NCI-H774 (cell line): ENCODE data around the gene MCC.

Experiments
- DNase-seq: peaks from one replicate; lab custom pipeline; 2025; lab: John Stamatoyannopoulos, UW

MCC gene

DNA sequence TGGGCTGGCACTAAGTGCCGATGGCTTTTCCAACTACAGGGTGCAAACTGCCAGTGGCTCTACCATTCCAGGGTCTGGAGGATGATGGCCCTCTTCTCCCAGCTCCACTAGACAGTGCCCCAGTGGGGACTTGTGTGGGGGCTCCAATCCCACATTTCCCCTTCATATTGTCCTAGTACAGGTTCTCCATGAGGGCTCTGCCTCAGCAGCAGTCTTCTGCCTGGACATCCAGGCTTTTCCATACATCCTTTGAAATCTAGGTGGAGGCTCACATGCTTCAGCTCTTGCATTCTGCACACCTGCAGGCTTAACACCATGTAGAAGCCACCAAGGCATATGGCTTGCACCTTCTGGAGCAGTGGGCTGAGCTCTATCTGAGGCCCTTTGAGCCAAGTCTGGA lies 123.8 kb downstream of the MCC start:
- DNase-seq, result no peak

DNA sequence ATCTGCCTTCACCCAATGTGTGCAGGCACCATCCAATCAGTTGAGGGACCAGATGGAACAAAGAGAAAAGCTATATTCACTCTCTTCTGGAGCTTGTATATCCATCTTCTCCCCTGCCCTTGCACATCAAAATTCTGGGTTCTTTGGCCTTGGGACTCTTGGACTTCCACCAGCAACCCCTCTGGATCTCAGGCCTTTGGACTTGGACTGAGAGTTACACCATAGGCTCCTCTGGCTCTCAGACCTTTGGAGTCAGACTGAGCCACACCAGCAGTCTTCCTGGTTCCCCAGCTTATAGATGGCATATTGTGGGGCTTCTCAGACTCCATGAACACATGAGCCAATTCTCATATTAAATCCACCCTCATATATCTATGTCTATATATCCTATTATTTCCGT lies 126.6 kb downstream of the MCC start:
- DNase-seq, result no peak

DNA sequence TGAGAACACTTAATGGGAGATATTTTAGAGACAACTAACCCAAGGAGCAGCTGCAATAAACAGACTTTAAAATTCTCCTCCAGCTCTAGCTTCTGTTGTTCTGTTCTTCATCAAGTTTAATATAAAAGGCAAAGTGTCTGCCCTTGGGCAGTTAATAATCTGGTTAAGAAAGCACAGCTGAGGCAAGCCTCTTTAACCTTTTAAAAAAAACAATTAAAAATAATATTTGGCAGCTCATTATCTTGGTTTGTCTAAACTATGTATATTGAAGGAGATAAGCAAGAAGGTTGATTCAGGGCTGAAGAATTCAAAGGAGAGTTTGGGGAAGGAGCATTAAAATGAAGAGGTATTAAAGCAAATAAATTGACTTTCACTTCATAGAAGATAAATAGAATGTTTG lies 128.8 kb downstream of the MCC start:
- DNase-seq, result no peak

DNA sequence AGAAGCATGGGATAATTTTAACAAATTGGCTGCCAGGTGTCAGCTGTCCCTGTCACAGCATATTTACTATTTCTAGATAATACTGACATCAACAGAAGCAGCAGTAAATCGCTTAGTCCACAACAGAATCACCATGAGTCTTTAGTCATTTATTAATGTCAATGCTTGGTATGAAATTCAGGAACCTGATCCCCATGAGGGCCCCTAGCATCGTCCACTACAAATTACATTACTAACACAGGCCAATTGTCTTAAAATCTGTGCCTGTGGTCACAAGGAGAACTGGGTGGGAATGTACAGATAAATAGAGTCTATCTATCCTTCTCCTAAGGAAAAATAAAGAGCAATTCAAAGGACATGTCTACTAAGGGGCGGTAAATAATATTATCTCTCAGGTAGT lies 129.6 kb downstream of the MCC start:
- no peak for DNase-seq

DNA sequence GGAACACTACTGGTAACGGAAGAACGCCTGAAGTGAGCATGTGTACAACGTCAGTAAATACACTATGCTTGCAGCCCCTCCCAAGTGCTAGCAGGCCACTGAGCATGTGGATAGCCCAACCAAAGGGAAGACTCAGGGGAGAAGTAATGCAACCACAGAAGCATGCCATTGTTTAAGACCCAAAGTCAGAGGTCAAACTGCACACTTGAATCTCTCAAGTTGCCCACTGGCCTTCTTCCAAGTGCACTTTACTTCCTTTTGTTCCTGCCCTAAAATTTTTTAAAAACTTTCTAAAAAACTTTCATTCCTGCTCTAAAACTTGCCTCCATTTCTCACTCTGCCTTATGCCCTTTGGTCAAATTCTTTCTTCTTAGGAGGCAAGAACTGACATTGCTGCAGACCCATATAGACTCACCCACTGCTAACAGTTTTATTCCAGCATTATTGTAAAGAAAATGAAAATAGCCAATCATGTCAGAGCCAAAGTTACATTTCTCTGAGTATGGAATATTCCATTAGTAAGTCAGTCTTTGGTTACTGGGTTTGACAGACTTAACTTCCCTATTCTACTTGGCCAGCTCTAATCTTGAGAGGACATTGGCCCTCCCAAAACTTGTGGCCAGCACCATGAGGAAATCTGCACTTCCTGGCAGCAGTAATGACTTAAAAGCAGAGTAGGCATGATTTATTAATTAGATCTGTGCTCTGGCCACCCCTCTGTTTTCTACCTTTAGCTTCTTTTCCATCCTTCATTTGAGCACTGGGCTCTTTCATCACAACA lies 130.4 kb downstream of the MCC start:
- DNase-seq, result no peak

DNA sequence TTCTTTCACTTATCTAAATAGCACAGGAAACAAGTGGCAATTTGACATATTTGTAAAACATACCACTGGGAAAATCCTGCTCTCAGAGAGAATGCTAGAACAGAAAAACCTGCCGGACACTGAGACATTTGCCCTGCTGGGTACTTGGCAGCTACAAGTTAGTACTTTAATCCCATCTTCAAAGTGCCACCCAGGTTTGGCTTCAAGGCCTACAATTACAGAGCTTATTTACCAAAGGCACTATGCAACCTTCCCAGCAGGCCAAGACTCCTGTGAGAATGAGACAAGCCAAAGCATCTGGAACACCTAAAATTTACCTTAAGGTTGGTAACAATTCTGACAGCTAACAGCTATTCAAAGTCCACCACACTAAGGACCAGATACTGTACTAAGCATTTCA lies 131.8 kb downstream of the MCC start:
- DNase-seq, result no peak

DNA sequence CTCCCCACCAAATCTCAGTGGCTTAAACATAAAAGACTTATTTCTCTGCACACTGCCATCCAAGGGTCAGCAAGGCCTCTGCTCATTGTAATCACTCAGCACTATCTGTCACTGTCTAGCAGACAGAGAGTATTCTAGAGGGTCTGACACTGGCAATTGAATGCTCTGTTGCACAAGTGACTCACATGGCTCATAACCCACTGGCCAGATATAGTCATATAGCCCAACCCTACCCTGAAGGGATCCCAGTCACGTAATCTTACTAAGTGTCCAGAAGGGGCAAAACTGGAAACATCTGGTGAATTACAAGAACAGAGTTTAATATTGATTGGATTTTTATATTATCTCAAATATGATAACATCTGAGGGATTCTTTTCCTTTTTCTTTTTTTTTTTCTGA lies 134.2 kb downstream of the MCC start:
- no peak for DNase-seq

DNA sequence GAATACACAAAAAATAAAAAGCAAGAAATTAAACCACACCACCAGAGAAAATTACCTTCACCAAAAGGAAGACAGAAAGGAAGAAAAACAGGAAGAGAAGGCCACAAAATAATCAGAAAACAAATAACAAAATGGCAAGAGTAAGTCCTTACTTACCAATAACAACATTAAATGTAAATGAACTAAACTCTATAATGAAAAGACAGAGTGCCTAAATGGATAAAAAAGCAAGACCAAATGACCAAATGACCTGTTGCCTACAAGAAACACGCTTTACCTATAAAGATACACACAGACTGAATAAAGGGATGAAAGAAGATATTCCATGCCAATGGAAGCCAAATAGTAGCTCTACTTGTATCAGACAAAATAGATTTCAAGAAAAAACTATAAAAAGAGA lies 140.7 kb downstream of the MCC start:
- no peak for DNase-seq

DNA sequence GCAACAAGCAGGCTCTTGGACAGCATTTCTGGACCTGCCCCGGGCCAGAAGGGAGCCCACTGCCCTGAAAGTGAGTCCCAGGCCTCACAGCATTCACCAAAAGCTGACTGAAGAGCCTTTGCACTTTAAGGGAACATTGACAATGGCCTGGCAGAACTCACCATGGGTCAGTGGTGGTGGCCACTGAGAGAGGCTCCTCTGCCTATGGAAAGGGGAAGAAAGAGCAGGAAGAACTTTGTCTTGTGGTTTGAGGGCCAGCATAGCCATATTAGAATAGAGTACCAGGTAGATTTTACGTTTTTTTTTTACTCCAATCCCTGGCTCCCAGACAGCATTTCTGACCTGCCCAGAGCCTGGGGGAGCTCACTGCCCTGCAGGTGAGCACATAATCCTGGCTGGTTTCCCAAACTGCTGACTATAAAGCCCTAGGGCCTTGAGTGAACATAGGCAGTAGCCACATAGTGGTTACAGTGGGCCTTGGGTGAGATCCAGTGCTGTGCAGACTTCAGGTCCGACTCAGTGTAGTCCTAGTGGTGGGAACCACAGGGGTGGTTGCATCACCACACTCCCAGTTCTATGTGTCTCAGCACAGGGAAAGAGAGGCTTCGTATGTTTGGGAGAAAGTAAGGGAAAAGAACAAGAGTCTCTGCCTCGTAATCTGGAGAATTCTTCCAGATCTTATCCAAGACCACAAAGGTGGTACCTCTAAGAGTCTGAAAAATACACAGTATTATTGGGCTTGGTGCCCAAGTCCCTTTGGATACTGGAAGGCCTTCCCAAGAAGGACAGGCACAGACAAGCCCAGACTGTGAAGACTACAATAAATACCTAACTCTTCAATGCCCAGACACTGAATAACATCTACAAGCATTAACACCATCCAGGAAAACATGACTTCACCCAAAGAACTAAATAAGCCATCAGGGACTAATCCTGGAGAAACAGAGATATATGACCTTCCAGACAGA lies 143.0 kb downstream of the MCC start:
- no peak for DNase-seq

DNA sequence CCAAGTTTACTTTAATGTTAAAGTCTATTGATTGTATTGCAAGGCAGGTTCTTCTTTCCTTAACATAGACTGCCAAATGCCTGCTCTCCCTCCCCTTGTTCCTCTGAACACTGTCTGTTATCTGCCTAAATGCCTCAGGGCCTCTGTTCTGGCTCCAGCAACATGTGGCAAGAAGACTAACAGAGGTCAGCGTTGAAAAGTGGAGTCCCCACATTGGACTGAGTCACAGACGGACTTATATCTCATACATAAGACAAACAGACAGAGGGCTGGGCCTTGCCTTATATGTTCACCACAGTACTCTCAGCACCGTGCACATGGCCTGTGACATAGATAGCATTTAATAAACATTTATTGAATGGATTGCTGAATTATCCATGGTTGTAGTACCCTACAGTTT lies 144.9 kb downstream of the MCC start:
- DNase-seq, result no peak

DNA sequence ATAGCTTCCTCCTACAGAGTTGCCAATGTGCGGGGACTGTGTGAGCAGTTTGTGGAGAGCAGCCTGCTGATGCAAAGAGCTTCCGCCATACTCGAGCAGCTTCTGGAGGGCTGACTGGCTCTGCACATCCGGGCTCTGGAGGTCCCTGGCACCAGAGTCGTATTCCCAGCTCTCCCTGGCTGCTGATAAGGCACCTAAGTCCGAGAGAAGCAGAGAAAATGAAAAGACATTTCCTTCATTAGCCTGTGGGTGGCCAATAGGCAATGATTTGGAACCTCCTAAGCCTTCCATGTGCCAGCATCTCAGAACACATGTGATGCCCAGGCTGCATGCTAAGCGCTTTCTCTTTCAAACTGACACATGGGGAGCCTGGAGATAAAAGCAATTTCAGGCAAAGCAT lies 147.7 kb downstream of the MCC start:
- DNase-seq, result no peak

DNA sequence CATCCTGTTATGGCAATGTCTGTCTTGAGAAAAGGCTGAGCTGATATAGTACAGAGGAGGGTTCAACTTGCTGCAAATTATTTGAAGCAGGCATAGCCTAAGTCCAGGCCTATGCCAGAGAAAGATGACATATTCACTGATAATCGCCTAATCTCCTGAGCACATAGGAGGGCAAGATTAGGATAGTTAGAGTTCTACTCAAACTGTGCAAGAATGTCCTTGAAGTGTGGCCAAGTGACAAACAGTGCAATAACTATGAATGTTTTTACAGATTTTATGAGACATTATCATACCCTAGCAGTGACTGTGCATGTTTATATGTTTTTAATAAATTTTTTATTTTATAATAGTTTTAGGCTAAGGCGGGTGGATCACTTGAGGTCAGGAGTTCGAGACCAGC lies 149.6 kb downstream of the MCC start:
- no peak for DNase-seq

DNA sequence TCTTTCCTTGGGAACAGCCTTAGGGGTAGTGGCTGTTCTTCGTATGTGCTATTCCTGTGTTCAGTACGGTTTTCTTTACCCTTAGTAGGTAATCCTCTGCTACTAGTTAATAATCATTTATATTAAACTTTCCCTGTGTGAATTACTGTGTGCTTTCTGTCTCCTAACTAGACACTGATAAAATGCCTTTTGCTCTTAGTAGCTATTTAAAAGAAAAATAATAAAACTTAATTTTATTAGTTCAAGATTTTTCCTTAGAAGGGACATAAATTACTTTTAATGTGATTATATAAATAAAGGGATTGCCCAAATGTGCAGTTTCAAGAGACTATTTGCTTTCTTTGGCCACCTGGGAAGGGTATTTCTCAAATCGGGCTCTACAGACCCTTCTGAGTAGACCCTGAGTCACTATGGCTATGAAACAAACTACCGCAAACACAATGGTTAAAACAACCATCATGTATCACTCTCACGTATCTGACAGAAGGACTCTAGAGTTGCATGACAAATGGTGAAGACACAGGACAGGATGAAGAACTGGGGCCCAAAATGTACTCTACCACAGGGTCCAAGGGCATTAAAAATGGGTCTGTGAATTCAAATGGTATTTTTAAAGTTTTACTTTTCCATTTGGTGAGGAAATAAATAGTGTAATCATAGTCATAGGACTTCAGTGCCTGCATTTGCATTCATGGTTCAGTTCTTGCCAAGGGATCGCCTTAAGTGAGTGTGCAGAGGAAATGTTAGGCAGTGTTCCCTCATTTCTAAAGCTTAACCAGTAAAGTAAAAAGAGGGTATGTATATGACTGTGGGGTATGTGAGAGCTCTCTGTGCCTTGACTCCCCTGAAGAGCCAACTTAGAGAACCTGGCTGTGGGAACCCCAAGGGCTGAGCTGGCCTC lies 150.5 kb downstream of the MCC start:
- DNase-seq, result no peak

DNA sequence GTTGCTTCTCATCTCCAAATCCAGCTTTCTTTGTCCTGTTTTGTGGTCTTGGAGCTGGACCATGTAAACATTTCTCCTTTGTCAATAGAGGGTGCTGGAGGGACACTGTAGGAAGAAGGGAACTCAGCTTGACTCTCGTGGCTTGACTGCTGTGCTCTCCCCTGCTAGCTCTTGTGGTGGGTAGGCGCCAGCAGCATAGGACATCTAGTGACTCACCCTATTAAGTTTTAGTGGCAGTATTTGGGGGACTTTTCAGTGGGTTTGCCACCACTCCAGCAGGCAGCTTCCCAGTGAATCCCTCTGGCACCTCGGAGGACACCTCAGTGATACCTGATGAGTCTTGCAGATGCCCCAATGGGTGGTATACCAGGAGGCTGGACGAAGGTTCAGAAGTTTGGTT lies 151.3 kb downstream of the MCC start:
- no peak for DNase-seq

DNA sequence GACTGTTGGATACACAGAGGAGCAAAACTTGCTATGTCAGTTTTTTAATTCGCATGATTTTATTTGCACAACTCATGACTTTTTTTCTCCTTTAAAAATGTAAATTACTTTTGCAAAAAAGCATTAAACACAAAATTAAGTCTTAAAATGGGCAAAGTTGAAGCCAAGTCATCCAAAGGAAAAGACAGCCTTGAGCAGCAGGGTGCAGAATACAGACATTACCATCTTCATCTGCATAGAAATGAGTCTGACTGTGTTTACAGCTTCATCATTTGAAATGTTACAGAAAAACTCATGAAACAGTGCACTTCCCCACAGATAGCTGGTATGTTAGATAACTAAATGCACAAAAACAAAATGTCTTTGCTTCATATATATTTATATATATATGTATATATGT lies 154.8 kb downstream of the MCC start:
- no peak for DNase-seq

DNA sequence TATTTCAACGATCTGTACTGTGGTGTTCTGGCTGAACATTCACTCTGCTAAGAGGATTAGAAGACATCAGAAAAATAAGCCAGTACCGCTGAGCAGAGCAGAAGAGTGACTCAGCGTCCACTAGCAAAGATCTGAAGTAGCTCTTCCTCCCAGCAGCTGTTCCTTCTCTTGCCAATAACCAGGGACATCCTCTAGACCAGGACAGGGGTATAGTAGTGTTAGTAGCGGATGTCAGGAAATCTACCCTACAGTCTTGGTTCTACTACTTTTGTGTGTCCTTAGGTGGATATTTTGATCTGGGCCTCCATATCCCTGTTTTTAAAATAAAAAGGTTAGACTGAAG lies 157.1 kb downstream of the MCC start:
- DNase-seq, result no peak

DNA sequence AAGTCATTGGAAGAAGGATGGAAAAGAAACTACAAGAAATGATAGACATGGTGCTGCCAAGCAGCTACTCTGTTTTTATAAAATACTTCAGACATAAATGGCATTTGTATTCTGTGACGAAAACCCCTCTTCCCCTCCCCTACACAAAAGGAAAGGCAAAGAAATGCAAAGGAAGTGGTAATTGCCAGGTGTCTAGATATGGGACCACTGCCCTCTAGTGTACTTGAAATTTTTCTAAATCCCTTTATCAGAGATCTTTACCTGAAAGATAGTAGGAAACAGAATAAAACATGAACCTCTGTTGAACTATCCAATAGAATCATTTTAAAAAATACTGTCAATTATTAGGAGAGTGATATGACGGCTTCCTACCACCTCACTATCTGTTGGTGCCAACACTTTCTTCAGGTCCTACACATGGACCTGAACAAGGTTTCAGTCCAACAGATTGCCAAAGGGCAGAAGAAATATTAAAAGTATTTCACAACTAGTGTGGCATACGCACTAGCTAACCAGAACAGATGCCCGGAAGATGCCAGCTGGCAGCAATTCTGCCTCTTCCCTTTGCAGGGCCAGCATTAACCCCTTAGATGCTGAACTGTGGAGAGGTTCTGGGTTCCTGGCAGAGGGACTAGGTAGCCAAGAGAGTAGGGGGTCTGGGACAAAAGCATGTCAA lies 157.6 kb downstream of the MCC start:
- no peak for DNase-seq

DNA sequence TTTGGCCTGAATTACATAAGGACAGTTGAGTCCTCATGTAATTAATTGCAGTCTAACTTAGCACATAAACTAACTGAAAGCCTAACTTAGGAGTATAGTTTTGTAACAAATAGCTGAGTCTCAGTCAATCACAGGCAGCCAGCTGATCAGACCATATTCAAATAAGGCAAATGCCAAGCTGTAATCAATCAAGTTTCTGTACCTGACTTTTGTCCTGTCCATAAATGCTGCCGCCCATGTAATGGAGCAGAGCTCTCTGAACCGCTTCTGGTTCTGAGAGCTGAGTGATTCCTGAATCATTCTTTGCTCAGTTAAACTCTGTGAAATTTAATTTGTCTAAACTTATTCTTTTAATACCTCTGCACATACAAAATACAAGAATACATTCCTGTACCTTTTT lies 158.3 kb downstream of the MCC start:
- no peak for DNase-seq

DNA sequence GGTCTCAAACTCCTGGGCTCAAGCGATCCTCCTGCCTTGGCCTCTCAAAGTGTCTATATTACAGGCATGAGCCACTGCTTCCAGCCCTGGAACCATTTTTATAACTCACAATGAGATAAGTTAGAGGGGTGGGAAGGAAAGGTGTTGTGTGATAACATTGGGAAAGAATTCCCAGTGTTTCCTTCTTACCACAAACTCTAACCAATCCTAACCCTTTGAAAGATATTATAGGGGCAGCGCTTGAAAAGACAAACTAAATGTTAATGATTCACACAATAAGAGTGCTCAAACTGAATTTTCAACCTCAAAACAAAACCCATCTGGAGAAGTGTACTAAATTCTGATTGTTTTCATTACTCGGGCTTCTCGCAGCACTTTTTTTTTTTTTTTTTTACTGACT lies 163.2 kb downstream of the MCC start:
- DNase-seq, result no peak

DNA sequence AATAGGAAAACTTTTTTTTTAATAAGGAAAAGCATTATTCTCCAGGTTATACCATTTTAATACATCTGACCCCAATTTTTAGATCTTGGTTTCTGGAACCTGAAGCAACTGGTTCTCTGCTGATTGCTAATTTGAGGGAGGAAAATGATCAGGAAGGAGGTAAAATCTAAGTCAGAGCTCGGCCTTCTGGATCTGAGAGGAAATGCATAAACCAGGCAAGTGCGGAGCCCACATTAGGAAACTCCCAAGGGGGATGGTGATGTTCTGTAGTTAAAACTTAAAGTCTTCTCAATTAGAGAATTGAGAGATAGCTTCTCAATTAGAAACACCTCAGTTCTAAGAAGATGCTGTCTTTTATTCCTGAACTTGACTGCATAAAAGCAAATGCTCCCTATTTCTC lies 167.0 kb downstream of the MCC start:
- no peak for DNase-seq

DNA sequence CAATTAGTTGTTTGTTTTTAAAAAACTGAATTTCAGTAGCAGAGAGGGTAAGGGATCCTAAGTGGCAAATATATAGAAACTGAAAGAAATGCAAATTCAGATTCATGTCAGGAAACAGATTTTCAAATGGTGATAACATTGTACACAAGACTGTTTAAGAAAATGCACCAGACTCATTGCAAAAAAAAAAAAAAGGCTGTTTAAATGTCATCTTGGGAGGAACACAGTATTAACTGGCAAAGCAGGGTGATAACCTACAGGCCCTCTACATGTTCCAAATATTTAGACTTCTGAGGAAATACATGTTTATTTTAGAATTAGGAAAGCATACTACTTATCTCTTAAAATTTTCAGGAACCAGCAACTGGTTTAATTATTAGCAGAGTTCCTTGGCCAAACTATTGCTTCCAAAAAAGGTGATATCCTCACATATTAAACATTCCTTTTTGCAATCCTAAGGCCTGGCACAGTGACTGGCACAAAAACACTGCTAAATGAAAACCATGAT lies 167.9 kb downstream of the MCC start:
- DNase-seq, result no peak
